ENCODE data around the gene FOXP4. TPM values are rescaled to one million over a fixed set of nuclear protein-coding genes. Genes with fewer than 3 reads are reported as not detected.

Gene FOXP4
- polyA plus RNA-seq, 2 of the 4 experiments (the other 2 are of a cell fraction) = 2.6 to 14.2 TPM

GRCh38 chr6:41647061-41647511 lies 100.9 kb downstream of the FOXP4 start:
- Histone ChIP-seq H3K4me3 (no peak overlapping the region), H3K4me2 (no peak overlapping the region), H3K9me3 (no peaks in the 10 kb centered on the region), H3K27ac (no peak overlapping the region; a peak in 1 of 6 replicates), H3K4me1 (no peaks in the 10 kb centered on the region; the same call in 2 of the 3 replicates)
- TF ChIP-seq CBX8 (IDR thresholded peaks at IDR 0.05) (no peak), EP300 (IDR thresholded peaks at IDR 0.05) (no peak), FOSL2 (IDR thresholded peaks at IDR 0.05) (no peak), FOSL2 (CRISPR knock-in tag; IDR thresholded peaks at IDR 0.05) (no peak), NR3C1 (IDR thresholded peaks at IDR 0.05) (no peak), HOXB5 (CRISPR knock-in tag; IDR thresholded peaks at IDR 0.05) (no peak), FOSB (CRISPR knock-in tag; IDR thresholded peaks at IDR 0.05) (no peak), ZNF302 (CRISPR knock-in tag; IDR thresholded peaks at IDR 0.05) (no peak), ESRRA (IDR thresholded peaks at IDR 0.05; ENCODE audit: borderline replicate concordance, low read length) (no peak), CBX2 (IDR thresholded peaks at IDR 0.05; ENCODE audit: borderline replicate concordance, low read depth) (no peak), KDM1A (IDR thresholded peaks at IDR 0.05; ENCODE audit: low read depth) (no peak)
- TF ChIP-seq, protein P1, sequence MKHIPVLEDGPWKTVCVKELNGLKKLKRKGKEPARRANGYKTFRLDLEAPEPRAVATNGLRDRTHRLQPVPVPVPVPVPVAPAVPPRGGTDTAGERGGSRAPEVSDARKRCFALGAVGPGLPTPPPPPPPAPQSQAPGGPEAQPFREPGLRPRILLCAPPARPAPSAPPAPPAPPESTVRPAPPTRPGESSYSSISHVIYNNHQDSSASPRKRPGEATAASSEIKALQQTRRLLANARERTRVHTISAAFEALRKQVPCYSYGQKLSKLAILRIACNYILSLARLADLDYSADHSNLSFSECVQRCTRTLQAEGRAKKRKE (CRISPR knock-in tag; IDR thresholded peaks at IDR 0.05; ENCODE audit: low read depth) = no peak
- TF ChIP-seq, protein P2, sequence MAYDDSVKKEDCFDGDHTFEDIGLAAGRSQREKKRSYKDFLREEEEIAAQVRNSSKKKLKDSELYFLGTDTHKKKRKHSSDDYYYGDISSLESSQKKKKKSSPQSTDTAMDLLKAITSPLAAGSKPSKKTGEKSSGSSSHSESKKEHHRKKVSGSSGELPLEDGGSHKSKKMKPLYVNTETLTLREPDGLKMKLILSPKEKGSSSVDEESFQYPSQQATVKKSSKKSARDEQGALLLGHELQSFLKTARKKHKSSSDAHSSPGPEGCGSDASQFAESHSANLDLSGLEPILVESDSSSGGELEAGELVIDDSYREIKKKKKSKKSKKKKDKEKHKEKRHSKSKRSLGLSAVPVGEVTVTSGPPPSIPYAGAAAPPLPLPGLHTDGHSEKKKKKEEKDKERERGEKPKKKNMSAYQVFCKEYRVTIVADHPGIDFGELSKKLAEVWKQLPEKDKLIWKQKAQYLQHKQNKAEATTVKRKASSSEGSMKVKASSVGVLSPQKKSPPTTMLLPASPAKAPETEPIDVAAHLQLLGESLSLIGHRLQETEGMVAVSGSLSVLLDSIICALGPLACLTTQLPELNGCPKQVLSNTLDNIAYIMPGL (CRISPR knock-in tag; IDR thresholded peaks at IDR 0.05; ENCODE audit: borderline replicate concordance) = no peak
- no peak for FAIRE-seq
- DNase-seq (ENCODE audit: low read depth in 1 of 2, low spot score in 1 of 2) = no peak
- ChIA-PET CTCF (interaction anchor here (2.0 kb wide), 1 partner anchor 36 kb away, joined by 7 read pairs; no protein-coding TSS in a partner anchor), POLR2A (interaction anchor here (0.6 kb wide), 1 partner anchor 1135 kb away, joined by 5 read pairs; the partner anchor contains the start of gene BICRAL)
- WGBS (ENCODE audit: missing lambda C conversion rate) = 19% methylated on average over 5 of the region's 9 CpGs
- peak in 1 of 2 experiments; percentile 22; a peak in 3 of 6 replicates for ATAC-seq

GRCh38 chr6:41648070-41648585 lies 101.9 kb downstream of the FOXP4 start:
- ATAC-seq (no peak), FAIRE-seq (no peak), DNase-seq (ENCODE audit: low read depth in 1 of 2, low spot score in 1 of 2) (no peak)
- H3K27ac ChIP-seq = no peak overlapping the region
- TF ChIP-seq KDM5A (IDR thresholded peaks at IDR 0.05) (no peak), CBX8 (IDR thresholded peaks at IDR 0.05) (no peak), MAFK (IDR thresholded peaks at IDR 0.05; ENCODE audit: partially characterized antibody) (no peak), TFCP2L1 (CRISPR knock-in tag; IDR thresholded peaks at IDR 0.05) (no peak), HEYL (CRISPR knock-in tag; IDR thresholded peaks at IDR 0.05) (no peak)
- 73% methylated on average over 4 of the region's 7 CpGs for WGBS (ENCODE audit: missing lambda C conversion rate)
- no peaks in the 10 kb centered on the region; the same call in 2 of the 3 replicates for H3K4me1 ChIP-seq
- no peak overlapping the region for H3K4me3 ChIP-seq
- H3K9me3 ChIP-seq = no peaks in the 10 kb centered on the region
- ChIA-PET CTCF (interaction anchor here (1.6 to 2.0 kb wide), 2 partner anchors 35 to 36 kb away, joined by 5 to 7 read pairs; no protein-coding TSS in a partner anchor), POLR2A (no interaction called here)
- H3K4me2 ChIP-seq = no peak overlapping the region

DNA sequence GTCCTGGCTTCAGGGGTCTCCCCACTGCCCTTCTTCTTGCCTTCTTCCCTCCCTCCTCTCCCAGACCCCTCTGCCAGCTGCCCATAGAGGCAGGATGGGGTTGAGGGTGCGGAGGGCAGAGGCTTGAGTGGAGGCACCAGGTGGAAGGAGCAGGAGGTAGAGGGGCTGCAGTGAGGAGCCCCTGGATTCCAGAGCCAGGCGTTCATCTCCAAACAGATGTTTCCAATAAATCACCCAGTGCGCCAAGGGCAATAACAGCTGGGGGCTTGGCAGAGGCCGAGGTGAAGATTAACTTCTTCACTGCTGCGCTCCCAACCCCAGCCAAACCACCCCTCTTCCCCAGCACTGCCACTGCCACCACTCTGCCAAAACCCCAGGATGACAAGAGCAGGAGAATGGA lies 102.7 kb downstream of the FOXP4 start:
- ChIA-PET CTCF (interaction anchor here (0.7 to 1.6 kb wide), 4 partner anchors 10 to 46 kb away, joined by 3 to 5 read pairs (median 3); no protein-coding TSS in a partner anchor), POLR2A (no interaction called here)
- Histone ChIP-seq H3K27ac (no peak overlapping the region), H3K4me3 (no peak overlapping the region), H3K4me1 (no peaks in the 10 kb centered on the region; the same call in 2 of the 3 replicates), H3K4me2 (no peak overlapping the region), H3K9me3 (no peaks in the 10 kb centered on the region)
- no peak for FAIRE-seq
- WGBS (ENCODE audit: missing lambda C conversion rate) = 81% methylated on average over 5 of the region's 5 CpGs
- ATAC-seq = no peak
- TF ChIP-seq, protein P2 (CRISPR knock-in tag; IDR thresholded peaks at IDR 0.05; ENCODE audit: borderline replicate concordance) = no peak
- TF ChIP-seq MAX (IDR thresholded peaks at IDR 0.05) (no peak), SMC3 (IDR thresholded peaks at IDR 0.05) (no peak), POLR2AphosphoS2 (conservative IDR thresholded peaks at IDR 0.05; ENCODE audit: low read length) (no peak), MAZ (IDR thresholded peaks at IDR 0.05; ENCODE audit: borderline replicate concordance, low read depth, low read length) (no peak), TFCP2L1 (CRISPR knock-in tag; IDR thresholded peaks at IDR 0.05) (no peak), KDM5A (IDR thresholded peaks at IDR 0.05) (no peak), HOXA7 (CRISPR knock-in tag; IDR thresholded peaks at IDR 0.05) (no peak), CHD4 (IDR thresholded peaks at IDR 0.05; ENCODE audit: borderline replicate concordance) (no peak), KDM1A (IDR thresholded peaks at IDR 0.05; ENCODE audit: low read depth) (no peak), FOSB (CRISPR knock-in tag; IDR thresholded peaks at IDR 0.05) (no peak), CBX8 (IDR thresholded peaks at IDR 0.05) (no peak)
- TF ChIP-seq, protein P1 (CRISPR knock-in tag; IDR thresholded peaks at IDR 0.05; ENCODE audit: low read depth) = no peak
- no peak for DNase-seq (ENCODE audit: low read depth in 1 of 2, low spot score in 1 of 2)

Data from A549 (cell line).